ENCODE results near the gene GDF7. TPM values are rescaled to one million over a fixed set of nuclear protein-coding genes. Genes with fewer than 3 reads are reported as not detected.

The GDF7 gene
- polyA plus RNA-seq, 3 donors = not detected

- DNase-seq = no peak
- peaks cover 0 to 2% (median 0%) of the 10 kb centered on the region in 7 donors for H3K9me3 Mint-ChIP-seq
Observed at GRCh38 chr2:20624156-20624883, 42.6 kb upstream of the GDF7 start.

More at GRCh38 chr2:20624156-20624883, 42.6 kb upstream of the GDF7 start:
- Histone ChIP-seq H3K4me2 (replicated peaks; ENCODE audit: extremely low read depth, low read length, poor library complexity, severe bottlenecking) (no peak overlapping the region), H3K4me3 (replicated peaks in 1 of 3; ENCODE audit: low read depth in 2 of 3, low read length in 3 of 3) (no peak overlapping the region), H2AFZ (ENCODE audit: insufficient read depth, low read depth, low read length, poor library complexity, severe bottlenecking) (no peak overlapping the region), H3K27ac (ENCODE audit: low read depth in 1 of 2, low read length in 2 of 2) (peak overlapping the region in 1 of 2 donors; percentile 5), H3K27me3 (ENCODE audit: control insufficient read depth in 2 of 2, insufficient read depth in 2 of 2, low read length in 2 of 2) (no peaks in the 10 kb centered on the region), H3K79me2 (ENCODE audit: insufficient read depth, low read length) (no peaks in the 10 kb centered on the region), H3K36me3 (replicated peaks in 1 of 2; ENCODE audit: control insufficient read depth in 1 of 2, insufficient read depth in 2 of 2, low read length in 2 of 2) (peaks cover 86 to 100% of the 10 kb centered on the region in 2 donors), H4K20me1 (ENCODE audit: insufficient read depth, low read length) (peaks cover 22% of the 10 kb centered on the region), H3K9ac (ENCODE audit: insufficient read depth, low read length, poor library complexity, severe bottlenecking) (no peak overlapping the region), H3K9me3 (replicated peaks in 1 of 2; ENCODE audit: control insufficient read depth in 1 of 2, insufficient read depth in 1 of 2, low read length in 2 of 2) (no peaks in the 10 kb centered on the region), H3K4me1 (ENCODE audit: control insufficient read depth in 1 of 2, insufficient read depth in 2 of 2, low read length in 2 of 2) (peaks cover 0 to 1% of the 10 kb centered on the region in 2 donors)
- H3K36me3 Mint-ChIP-seq = peaks cover 88 to 91% of the 10 kb centered on the region in 2 donors
- H3K27ac Mint-ChIP-seq = peak overlapping the region in 2 of 7 donors; percentile 30 to 50
- peaks cover 2% of the 10 kb centered on the region for H3K4me1 Mint-ChIP-seq
- H3K27me3 Mint-ChIP-seq (ENCODE audit: low read depth in 3 of 3) = peaks cover 0 to 1% (median 1%) of the 10 kb centered on the region in 3 donors
- WGBS (ENCODE audit: insufficient coverage) = 94% methylated on average over 18 of the region's 20 CpGs
- H3K4me3 Mint-ChIP-seq = no peak overlapping the region
- TF ChIP-seq CTCF (IDR thresholded peaks at IDR 0.05) = no peak
- intact Hi-C loops (cut with micrococcal nuclease) = no loop called here

Measured in CD14-positive monocyte (primary cell).